Activated naive CD4-positive, alpha-beta T cell treated with anti-CD3 and anti-CD28 coated beads for 36 hours (primary cell): ENCODE measurements around the gene NSFL1C. TPM values are rescaled to one million over a fixed set of nuclear protein-coding genes. Genes with fewer than 3 reads are reported as not detected.

Experiments
- CTCF ChIA-PET: fragments of 350-600 bp; sonication (Branson Sonifier 250); formaldehyde crosslinking; loops from one replicate; lab custom pipeline; 2021; ENCODE audit warnings: antibody characterized with exemption; lab: Charles Lee
- DNase-seq: peaks from one replicate; pipeline ENCODE4 v3.0.0-alpha.2; 2020
- H3K27ac Mint-ChIP-seq: one replicate; pipeline ENCODE4 v1.8.0; 2021; ENCODE audit warnings: mild to moderate bottlenecking, mixed read lengths
- H3K27me3 Mint-ChIP-seq: one replicate; pipeline ENCODE4 v1.8.0; 2021; ENCODE audit warnings: low read depth, mixed read lengths
- H3K36me3 Mint-ChIP-seq: one replicate; pipeline ENCODE4 v1.8.0; 2021; ENCODE audit warnings: low read depth, mixed read lengths
- H3K4me1 Mint-ChIP-seq: one replicate; pipeline ENCODE4 v1.8.0; 2021; ENCODE audit warnings: low read depth, mixed read lengths
- H3K4me3 Mint-ChIP-seq: one replicate; pipeline ENCODE4 v1.8.0; 2021; ENCODE audit warnings: mild to moderate bottlenecking, moderate library complexity, mixed read lengths
- H3K9me3 Mint-ChIP-seq: one replicate; pipeline ENCODE4 v1.8.0; 2021; ENCODE audit warnings: mixed read lengths
- intact Hi-C: fragments of 100-400 bp; cut with micrococcal nuclease; formaldehyde crosslinking; loops from one replicate; pipeline ENCODE4 v1.15.1; 2023
- total RNA-seq, 2 experiments: library from RNA; stranded (reverse); gene quantifications; one replicate each; pipeline ENCODE4 v1.2.3, GENCODE V29; 2021

Gene NSFL1C
- total RNA-seq, 2 experiments from 2014 or later = 80.4 to 84.1 TPM

- Mint-ChIP-seq H3K4me1 (peaks cover 38% of the 10 kb centered on the region), H3K36me3 (peaks cover 8% of the 10 kb centered on the region), H3K4me3 (no peak overlapping the region), H3K27me3 (no peaks in the 10 kb centered on the region), H3K9me3 (peaks cover 5% of the 10 kb centered on the region), H3K27ac (no peak overlapping the region)
- no peak for DNase-seq
- intact Hi-C loops = no loop called here
- CTCF ChIA-PET = no interaction called here
These were observed 72.0 kb downstream of the NSFL1C start for GRCh38 chr20:1394686-1395085.

GRCh38 chr20:1393507-1393882, 73.2 kb downstream of the NSFL1C start:
- Mint-ChIP-seq H3K27me3 (no peaks in the 10 kb centered on the region), H3K4me1 (peaks cover 49% of the 10 kb centered on the region), H3K36me3 (peaks cover 15% of the 10 kb centered on the region), H3K4me3 (peak overlapping the region; percentile 91), H3K9me3 (peaks cover 5% of the 10 kb centered on the region), H3K27ac (peak overlapping the region; percentile 88)
- no peak for DNase-seq
- CTCF ChIA-PET = no interaction called here
- intact Hi-C loops = loop anchor here (1.0 to 2.0 kb wide), 6 partner anchors 42 to 275 kb away; partner anchors contain the start of genes NSFL1C, PSMF1 and RAD21L1

GRCh38 chr20:1392693-1393506, 73.7 kb downstream of the NSFL1C start, which contains the start of gene FKBP1A:
Gene FKBP1A (minus strand): TSS chr20:1393054. CDS start chr20:1392998, 56 bp downstream.
- Mint-ChIP-seq H3K4me1 (peaks cover 55% of the 10 kb centered on the region), H3K36me3 (peaks cover 15% of the 10 kb centered on the region), H3K27me3 (no peaks in the 10 kb centered on the region), H3K4me3 (peak within 1 kb of the TSS; percentile 91), H3K9me3 (peaks cover 5% of the 10 kb centered on the region), H3K27ac (peak within 1 kb of the TSS; percentile 88)
- peak; percentile 92 for DNase-seq
- CTCF ChIA-PET = interaction anchor here (1.5 kb wide), 1 partner anchor 16 kb away, joined by 4 read pairs; no protein-coding TSS in a partner anchor
- intact Hi-C loops = loop anchor here (1.0 to 2.0 kb wide), 6 partner anchors 42 to 275 kb away; partner anchors contain the start of genes NSFL1C, PSMF1 and RAD21L1

- H3K4me3 Mint-ChIP-seq = peak overlapping the region; percentile 87
- intact Hi-C loops = loop anchor here (2.0 kb wide), 2 partner anchors 80 to 166 kb away; partner anchors contain the start of gene RAD21L1
- peak overlapping the region; percentile 86 for H3K27ac Mint-ChIP-seq
- CTCF ChIA-PET = interaction anchor here (1.2 to 1.5 kb wide), 3 partner anchors 16 to 44 kb away, joined by 3 to 4 read pairs (median 3); no protein-coding TSS in a partner anchor
- peaks cover 59% of the 10 kb centered on the region for H3K4me1 Mint-ChIP-seq
- H3K27me3 Mint-ChIP-seq = no peaks in the 10 kb centered on the region
- no peak for DNase-seq
- H3K9me3 Mint-ChIP-seq = peaks cover 5% of the 10 kb centered on the region
- H3K36me3 Mint-ChIP-seq = peaks cover 15% of the 10 kb centered on the region
These were observed 74.3 kb downstream of the NSFL1C start for GRCh38 chr20:1392443-1392692.

Other genes with a start within 250 kb of the NSFL1C start
- gene RAD21L1, start 240.8 kb downstream of the NSFL1C start, total RNA-seq = not detected
- gene SNPH, start 200.6 kb downstream of the NSFL1C start, total RNA-seq = 1 to 10 TPM; 6.7 to 7.3 TPM
- gene SDCBP2, start 137.7 kb downstream of the NSFL1C start, total RNA-seq = 1 to 10 TPM; 5.5 to 5.8 TPM
- 100 to 1,000 TPM; 232 to 237 TPM for gene FKBP1A, start 73.8 kb downstream of the NSFL1C start, total RNA-seq
- not detected for gene SIRPB2, start 24.6 kb upstream of the NSFL1C start, total RNA-seq
- gene SIRPD, start 90.9 kb upstream of the NSFL1C start, total RNA-seq = not detected
- gene SIRPB1, start 153.2 kb upstream of the NSFL1C start, total RNA-seq = 1 to 10 TPM; 1.4 to 2.0 TPM
- 10 to 100 TPM; 35.9 to 36.3 TPM for gene SIRPG, start 190.9 kb upstream of the NSFL1C start, total RNA-seq